ENCODE data around the gene PLXNB3.

The PLXNB3 gene

DNA sequence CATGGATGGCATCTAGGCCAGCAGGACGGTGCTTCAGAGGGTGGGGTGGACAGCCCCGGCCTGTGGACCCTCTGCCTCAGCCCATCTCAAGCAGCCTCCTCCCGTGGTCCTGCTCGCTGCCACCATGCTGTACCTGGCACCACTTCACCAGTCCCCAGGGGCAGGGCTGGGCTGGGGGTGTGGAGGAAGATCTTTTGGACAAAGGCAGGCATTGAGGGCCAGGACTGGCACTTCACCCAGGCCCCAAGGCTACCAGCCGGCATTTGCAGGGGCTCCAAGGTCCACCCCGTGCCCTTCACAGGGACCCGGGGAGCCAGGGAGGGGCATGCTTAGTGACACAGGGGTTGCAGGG is 713 bp downstream of the PLXNB3 start:
- TF ChIP-seq, protein P1, sequence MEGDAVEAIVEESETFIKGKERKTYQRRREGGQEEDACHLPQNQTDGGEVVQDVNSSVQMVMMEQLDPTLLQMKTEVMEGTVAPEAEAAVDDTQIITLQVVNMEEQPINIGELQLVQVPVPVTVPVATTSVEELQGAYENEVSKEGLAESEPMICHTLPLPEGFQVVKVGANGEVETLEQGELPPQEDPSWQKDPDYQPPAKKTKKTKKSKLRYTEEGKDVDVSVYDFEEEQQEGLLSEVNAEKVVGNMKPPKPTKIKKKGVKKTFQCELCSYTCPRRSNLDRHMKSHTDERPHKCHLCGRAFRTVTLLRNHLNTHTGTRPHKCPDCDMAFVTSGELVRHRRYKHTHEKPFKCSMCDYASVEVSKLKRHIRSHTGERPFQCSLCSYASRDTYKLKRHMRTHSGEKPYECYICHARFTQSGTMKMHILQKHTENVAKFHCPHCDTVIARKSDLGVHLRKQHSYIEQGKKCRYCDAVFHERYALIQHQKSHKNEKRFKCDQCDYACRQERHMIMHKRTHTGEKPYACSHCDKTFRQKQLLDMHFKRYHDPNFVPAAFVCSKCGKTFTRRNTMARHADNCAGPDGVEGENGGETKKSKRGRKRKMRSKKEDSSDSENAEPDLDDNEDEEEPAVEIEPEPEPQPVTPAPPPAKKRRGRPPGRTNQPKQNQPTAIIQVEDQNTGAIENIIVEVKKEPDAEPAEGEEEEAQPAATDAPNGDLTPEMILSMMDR (conservative IDR thresholded peaks at IDR 0.05; ENCODE audit: low read depth, low read length): no peak
- H3K4me3 ChIP-seq (ENCODE audit: low read length): peak overlapping the region; percentile 50
- no peak for DNase-seq (ENCODE audit: low read depth)

DNA sequence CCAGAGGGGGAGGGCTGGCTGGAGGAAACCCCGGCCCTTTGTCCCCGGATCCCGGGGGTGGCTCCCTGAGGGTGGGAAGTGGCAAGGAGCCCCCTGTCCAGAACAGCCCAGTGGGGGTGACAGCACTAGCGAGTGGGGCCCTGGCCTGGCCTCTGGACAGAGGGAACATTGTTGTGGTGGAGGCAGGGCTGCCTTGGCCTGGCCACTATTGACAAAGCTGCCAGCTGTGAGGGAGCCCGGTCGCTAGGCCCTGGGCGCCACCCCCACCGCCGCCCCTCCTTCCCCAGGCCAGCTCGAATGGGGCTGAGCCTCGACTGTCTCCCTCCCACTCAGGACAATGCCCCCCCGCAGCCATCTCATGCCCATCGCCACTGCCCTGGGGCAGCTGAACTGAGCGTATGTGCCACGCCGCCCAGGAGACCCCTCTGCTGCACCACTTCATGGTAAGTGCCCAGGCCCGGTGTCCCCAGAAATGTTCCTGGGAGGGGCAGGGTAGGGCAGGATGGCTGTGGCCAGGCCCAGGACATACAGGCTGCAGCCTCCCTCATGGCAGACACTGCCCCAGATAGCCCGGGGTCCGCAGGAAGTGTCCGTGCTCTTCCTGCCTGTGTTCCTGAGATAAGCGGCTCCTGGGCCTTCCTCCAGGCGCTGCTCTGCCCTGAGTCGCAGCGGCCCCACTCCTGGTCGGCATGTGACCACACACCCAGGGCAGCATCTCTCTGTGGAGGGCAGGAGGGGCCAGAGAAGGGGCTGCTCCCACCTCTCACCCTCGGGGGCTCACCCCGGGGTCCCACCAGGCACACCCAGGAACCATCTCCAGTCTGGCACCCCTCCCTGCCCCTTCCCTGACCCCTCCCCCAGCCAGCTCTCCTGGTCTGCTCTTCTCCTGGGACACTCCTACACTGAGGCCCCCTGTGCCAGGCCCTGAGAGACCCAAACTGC is 1.4 kb downstream of the PLXNB3 start:
- TF ChIP-seq, protein P1 (conservative IDR thresholded peaks at IDR 0.05; ENCODE audit: low read depth, low read length): no peak
- no peak for DNase-seq (ENCODE audit: low read depth)
- peak overlapping the region; percentile 50 for H3K4me3 ChIP-seq (ENCODE audit: low read length)

- DNase-seq (ENCODE audit: low read depth): peak; percentile 38
- H3K4me3 ChIP-seq (ENCODE audit: low read length): peak overlapping the region; percentile 50
- TF ChIP-seq, protein P1 (conservative IDR thresholded peaks at IDR 0.05; ENCODE audit: low read depth, low read length): no peak
Measured at GRCh38 chrX:153766098-153766817, 2.2 kb downstream of the PLXNB3 start.

DNA sequence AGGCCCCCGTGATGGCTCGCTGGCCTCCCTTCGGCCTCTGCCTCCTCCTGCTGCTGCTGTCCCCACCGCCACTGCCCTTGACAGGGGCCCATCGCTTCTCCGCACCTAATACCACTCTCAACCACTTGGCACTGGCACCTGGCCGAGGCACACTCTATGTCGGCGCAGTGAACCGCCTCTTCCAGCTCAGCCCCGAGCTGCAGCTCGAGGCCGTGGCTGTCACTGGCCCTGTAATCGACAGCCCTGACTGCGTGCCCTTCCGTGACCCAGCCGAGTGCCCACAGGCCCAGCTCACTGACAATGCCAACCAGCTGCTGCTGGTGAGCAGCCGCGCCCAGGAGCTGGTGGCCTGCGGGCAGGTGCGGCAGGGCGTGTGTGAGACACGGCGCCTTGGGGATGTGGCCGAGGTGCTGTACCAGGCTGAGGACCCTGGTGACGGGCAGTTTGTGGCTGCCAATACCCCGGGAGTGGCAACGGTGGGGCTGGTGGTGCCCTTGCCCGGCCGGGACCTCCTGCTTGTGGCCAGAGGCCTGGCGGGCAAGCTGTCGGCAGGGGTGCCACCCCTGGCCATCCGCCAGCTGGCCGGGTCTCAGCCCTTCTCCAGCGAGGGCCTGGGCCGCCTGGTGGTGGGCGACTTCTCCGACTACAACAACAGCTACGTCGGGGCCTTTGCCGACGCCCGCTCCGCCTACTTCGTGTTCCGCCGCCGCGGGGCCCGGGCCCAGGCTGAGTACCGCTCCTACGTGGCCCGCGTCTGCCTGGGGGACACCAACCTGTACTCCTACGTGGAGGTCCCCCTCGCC is 3.0 kb downstream of the PLXNB3 start:
- TF ChIP-seq, protein P1 (conservative IDR thresholded peaks at IDR 0.05; ENCODE audit: low read depth, low read length): no peak
- H3K4me3 ChIP-seq (ENCODE audit: low read length): no peak overlapping the region
- no peak for DNase-seq (ENCODE audit: low read depth)

DNA sequence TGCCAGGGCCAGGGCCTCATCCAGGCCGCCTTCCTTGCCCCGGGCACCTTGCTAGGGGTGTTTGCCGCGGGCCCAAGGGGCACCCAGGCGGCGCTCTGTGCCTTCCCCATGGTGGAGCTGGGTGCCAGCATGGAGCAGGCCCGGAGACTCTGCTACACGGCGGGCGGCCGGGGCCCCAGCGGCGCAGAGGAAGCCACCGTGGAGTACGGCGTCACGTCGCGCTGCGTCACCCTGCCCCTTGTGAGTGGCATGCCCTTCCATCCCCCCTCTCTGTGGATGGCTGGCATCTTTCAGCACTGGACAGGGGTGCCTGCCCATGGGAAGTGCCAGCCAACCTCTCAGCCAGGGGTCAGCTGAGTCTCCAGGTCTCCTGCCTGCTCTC is 3.6 kb downstream of the PLXNB3 start:
- no peak overlapping the region for H3K4me3 ChIP-seq (ENCODE audit: low read length)
- DNase-seq (ENCODE audit: low read depth): no peak
- TF ChIP-seq, protein P1 (conservative IDR thresholded peaks at IDR 0.05; ENCODE audit: low read depth, low read length): no peak

GRCh38 chrX:153768311-153769157 is 4.5 kb downstream of the PLXNB3 start:
- H3K4me3 ChIP-seq (ENCODE audit: low read length): no peak overlapping the region
- DNase-seq (ENCODE audit: low read depth): no peak
- TF ChIP-seq, protein P1 (conservative IDR thresholded peaks at IDR 0.05; ENCODE audit: low read depth, low read length): no peak

Data from retinal pigment epithelial cell (primary cell).